DND-41 (cell line): ENCODE data around the gene SDK2.

Experiments
- ATAC-seq: fragments of 200-7000 bp; cut with Tn5 transposase; 3 replicates; pipeline ENCODE4 v1.9.1; 2021; ENCODE audit warnings: low read depth; ENCODE audit not compliant: insufficient read depth
- DNase-seq: peaks from one replicate; pipeline ENCODE4 v3.0.0-alpha.2; 2020
- H2AFZ ChIP-seq: 2 replicates; pipeline ENCODE4 v1.6.0; 2012; ENCODE audit warnings: low read depth, low read length
- H3K27ac ChIP-seq: 2 replicates; pipeline ENCODE4 v1.5.1; 2012; ENCODE audit warnings: low read length, inconsistent platforms
- H3K27me3 ChIP-seq: fragments of 200-600 bp; sonication (generic); 2 replicates; pipeline ENCODE4 v1.6.0; 2012; ENCODE audit warnings: low read length, mild to moderate bottlenecking, inconsistent platforms; ENCODE audit not compliant: insufficient read depth, poor library complexity
- H3K36me3 ChIP-seq: 2 replicates; pipeline ENCODE4 v1.5.1; 2012; ENCODE audit warnings: low read length, inconsistent platforms; ENCODE audit not compliant: insufficient read depth
- H3K4me1 ChIP-seq: 2 replicates; pipeline ENCODE4 v1.5.1; 2012; ENCODE audit warnings: mild to moderate bottlenecking, low read length; ENCODE audit not compliant: insufficient read depth
- H3K4me2 ChIP-seq: 2 replicates; pipeline ENCODE4 v1.6.0; 2012; ENCODE audit warnings: mild to moderate bottlenecking, moderate library complexity, low read length, inconsistent platforms; ENCODE audit not compliant: insufficient read depth
- H3K4me3 ChIP-seq, 2 experiments: fragments of 200-600 bp in 1 of 2; shearing (Covaris generic) in 1 of 2; 2 replicates each; pipeline ENCODE4 v1.5.1; 2012 to 2016; ENCODE audit warnings: inconsistent platforms in 2 of 2, low read length in 2 of 2, mild to moderate bottlenecking in 2 of 2, low read depth in 1 of 2, moderate library complexity in 1 of 2
- H3K79me2 ChIP-seq: 2 replicates; pipeline ENCODE4 v1.6.0; 2012; ENCODE audit warnings: low read length, inconsistent platforms; ENCODE audit not compliant: insufficient read depth
- H3K9ac ChIP-seq: 2 replicates; pipeline ENCODE4 v1.6.0; 2012; ENCODE audit warnings: low read depth, mild to moderate bottlenecking, inconsistent platforms, low read length, moderate library complexity
- H3K9me3 ChIP-seq: 2 replicates; pipeline ENCODE4 v1.5.1; 2012; ENCODE audit warnings: low read length, moderate library complexity, mild to moderate bottlenecking, inconsistent platforms; ENCODE audit not compliant: insufficient read depth, severe bottlenecking
- H4K20me1 ChIP-seq: 2 replicates; pipeline ENCODE4 v1.6.0; 2012; ENCODE audit warnings: low read length; ENCODE audit not compliant: insufficient read depth
- EZH2 ChIP-seq: IDR thresholded peaks from 3 replicates; pipeline ENCODE4 v1.6.1; 2012; ENCODE audit warnings: borderline replicate concordance, low read depth, mild to moderate bottlenecking, moderate library complexity, low read length, inconsistent platforms; ENCODE audit not compliant: severe bottlenecking
- TF ChIP-seq, protein P1 (sequence below): IDR thresholded peaks from 2 replicates; pipeline ENCODE4 v1.5.1; 2012; ENCODE audit warnings: borderline replicate concordance, low read length, moderate library complexity, mild to moderate bottlenecking; ENCODE audit not compliant: poor library complexity, severe bottlenecking; ENCODE audit errors: extremely low read depth

SDK2 gene

DNA sequence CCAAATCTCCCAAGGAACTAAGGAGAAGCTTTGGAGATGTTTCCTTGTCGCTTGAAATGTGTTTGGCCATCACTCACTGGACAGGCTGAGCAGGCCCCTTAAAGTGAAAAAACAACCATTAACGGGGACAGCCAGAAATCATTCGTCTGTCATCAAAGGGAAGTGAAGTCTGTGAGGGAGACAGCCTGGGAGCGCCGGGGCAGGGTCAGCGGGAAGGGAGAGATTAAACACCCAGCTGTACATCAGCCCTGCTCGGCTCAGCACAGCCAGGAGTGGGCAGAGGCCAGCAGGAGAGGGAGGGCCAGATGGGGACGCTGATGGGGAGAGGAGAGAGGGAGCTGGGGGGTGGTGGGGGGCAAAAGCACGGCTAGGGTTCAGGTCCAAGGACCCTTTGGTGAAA is 105.1 kb downstream of the SDK2 start:
- Histone ChIP-seq H3K79me2 (no peaks in the 10 kb centered on the region), H3K36me3 (no peaks in the 10 kb centered on the region), H3K27me3 (no peaks in the 10 kb centered on the region), H4K20me1 (no peaks in the 10 kb centered on the region), H3K9me3 (no peaks in the 10 kb centered on the region), H2AFZ (no peak overlapping the region), H3K4me1 (no peaks in the 10 kb centered on the region), H3K27ac (no peak overlapping the region; the same call in 1 of the 2 replicates), H3K4me2 (no peak overlapping the region), H3K4me3 (no peak overlapping the region), H3K9ac (no peak overlapping the region)
- ATAC-seq (no peak), DNase-seq (no peak)
- TF ChIP-seq, protein P1, sequence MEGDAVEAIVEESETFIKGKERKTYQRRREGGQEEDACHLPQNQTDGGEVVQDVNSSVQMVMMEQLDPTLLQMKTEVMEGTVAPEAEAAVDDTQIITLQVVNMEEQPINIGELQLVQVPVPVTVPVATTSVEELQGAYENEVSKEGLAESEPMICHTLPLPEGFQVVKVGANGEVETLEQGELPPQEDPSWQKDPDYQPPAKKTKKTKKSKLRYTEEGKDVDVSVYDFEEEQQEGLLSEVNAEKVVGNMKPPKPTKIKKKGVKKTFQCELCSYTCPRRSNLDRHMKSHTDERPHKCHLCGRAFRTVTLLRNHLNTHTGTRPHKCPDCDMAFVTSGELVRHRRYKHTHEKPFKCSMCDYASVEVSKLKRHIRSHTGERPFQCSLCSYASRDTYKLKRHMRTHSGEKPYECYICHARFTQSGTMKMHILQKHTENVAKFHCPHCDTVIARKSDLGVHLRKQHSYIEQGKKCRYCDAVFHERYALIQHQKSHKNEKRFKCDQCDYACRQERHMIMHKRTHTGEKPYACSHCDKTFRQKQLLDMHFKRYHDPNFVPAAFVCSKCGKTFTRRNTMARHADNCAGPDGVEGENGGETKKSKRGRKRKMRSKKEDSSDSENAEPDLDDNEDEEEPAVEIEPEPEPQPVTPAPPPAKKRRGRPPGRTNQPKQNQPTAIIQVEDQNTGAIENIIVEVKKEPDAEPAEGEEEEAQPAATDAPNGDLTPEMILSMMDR, result no peak
- no peak for TF ChIP-seq EZH2

GRCh38 chr17:73538445-73538844 is 105.8 kb downstream of the SDK2 start:
- Histone ChIP-seq H2AFZ (no peak overlapping the region), H3K4me3 (no peak overlapping the region), H4K20me1 (no peaks in the 10 kb centered on the region), H3K4me2 (no peak overlapping the region), H3K36me3 (no peaks in the 10 kb centered on the region), H3K27me3 (no peaks in the 10 kb centered on the region), H3K9me3 (no peaks in the 10 kb centered on the region), H3K4me1 (no peaks in the 10 kb centered on the region), H3K79me2 (no peaks in the 10 kb centered on the region), H3K9ac (no peak overlapping the region), H3K27ac (no peak overlapping the region; the same call in 1 of the 2 replicates)
- ATAC-seq, result no peak
- DNase-seq, result no peak
- TF ChIP-seq, protein P1, result no peak
- TF ChIP-seq EZH2, result no peak

DNA sequence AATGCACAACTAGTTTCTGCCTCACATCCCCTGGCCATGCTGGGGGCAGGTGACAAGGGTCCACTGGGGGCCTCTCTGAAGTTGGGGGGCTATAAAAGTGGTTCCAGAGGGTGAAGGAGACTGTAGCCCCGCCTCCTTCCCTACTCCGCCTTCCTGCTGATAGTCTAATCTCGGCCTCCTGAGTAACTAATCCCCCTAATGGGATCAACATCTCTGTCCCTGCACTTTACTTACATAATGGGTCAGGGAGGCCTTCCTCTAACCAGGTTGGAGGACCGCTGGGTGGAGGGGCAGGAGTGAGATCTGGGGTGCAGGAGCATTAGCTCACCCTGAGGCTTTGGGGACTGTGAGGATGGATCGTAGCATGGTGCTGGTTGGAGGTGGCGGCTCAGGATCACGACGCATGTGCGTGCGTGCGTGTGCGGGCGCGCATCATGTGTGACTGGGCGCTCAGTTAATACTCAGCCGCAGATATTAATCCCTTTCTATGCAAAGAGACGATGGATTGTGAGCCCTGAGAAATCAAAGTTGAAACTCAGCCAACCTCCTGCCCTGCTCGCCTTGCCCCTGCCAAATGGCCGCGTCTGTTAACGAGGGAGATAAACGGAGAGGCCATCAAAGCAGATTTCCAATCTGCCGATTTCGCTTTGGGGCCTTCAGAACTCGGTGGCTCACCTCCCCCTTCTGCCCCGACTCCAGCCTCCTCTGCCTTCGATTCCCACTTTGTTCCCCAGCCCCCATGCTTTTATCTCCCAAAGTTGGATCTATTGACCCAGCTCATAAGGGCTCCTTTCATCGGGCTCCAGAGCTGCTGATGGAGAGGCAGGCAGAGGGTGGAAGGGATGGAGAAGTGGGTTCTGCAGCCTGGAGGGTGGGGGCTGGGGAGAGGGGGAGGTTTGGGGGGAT is 107.3 kb downstream of the SDK2 start:
- Histone ChIP-seq H3K9ac (no peak overlapping the region), H3K9me3 (no peaks in the 10 kb centered on the region), H3K27me3 (no peaks in the 10 kb centered on the region), H3K4me3 (no peak overlapping the region), H3K27ac (no peak overlapping the region), H2AFZ (no peak overlapping the region), H3K79me2 (no peaks in the 10 kb centered on the region), H4K20me1 (no peaks in the 10 kb centered on the region), H3K36me3 (no peaks in the 10 kb centered on the region), H3K4me2 (no peak overlapping the region), H3K4me1 (peaks cover 13% of the 10 kb centered on the region)
- ATAC-seq (no peak), DNase-seq (no peak)
- no peak for TF ChIP-seq EZH2
- TF ChIP-seq, protein P1, result no peak
